H1 (cell line): Measurements from ENCODE around the gene LRPAP1. TPM values are rescaled to one million over a fixed set of nuclear protein-coding genes. Genes with fewer than 3 reads are reported as not detected.

ENCODE experiments used
- CTCF ChIA-PET: fragments of 300-600 bp; sonication (Branson Sonifier 250); formaldehyde crosslinking; loops from one replicate; lab custom pipeline; 2021; ENCODE audit not compliant: partially characterized antibody; lab: Charles Lee
- POLR2A ChIA-PET: fragments of 300-600 bp; sonication (Branson Sonifier 250); formaldehyde crosslinking; loops from one replicate; lab custom pipeline; 2021; ENCODE audit warnings: inconsistent platforms; ENCODE audit not compliant: partially characterized antibody; lab: Charles Lee
- DNase-seq, 2 experiments: peaks; one replicate each; pipeline versions ENCODE4 v3.0.0 to v3.0.0-alpha.2; 2010 to 2022; ENCODE audit warnings: low spot score in 2 of 2, low read depth in 1 of 2, mixed read lengths in 1 of 2
- FAIRE-seq: peaks from 2 replicates; lab custom pipeline; 2011; peaks lifted over from hg19 to GRCh38; lab: Jason Lieb, UNC
- H2AFZ ChIP-seq: 2 replicates; pipeline ENCODE4 v1.8.1; 2012; ENCODE audit warnings: low read length, inconsistent platforms
- H2AK5ac ChIP-seq: 2 replicates; pipeline ENCODE4 v1.6.1; 2013; ENCODE audit warnings: low read depth, low read length
- H2BK120ac ChIP-seq: replicated peaks from 2 replicates; pipeline ENCODE3; 2013; ENCODE audit warnings: low read depth, low read length, inconsistent platforms
- H2BK12ac ChIP-seq: 2 replicates; pipeline ENCODE4 v1.6.1; 2013; ENCODE audit warnings: low read depth, low read length
- H2BK15ac ChIP-seq: 2 replicates; pipeline ENCODE4 v1.6.1; 2013; ENCODE audit warnings: low read length
- H2BK20ac ChIP-seq: 2 replicates; pipeline ENCODE4 v1.6.1; 2013; ENCODE audit warnings: low read length
- H2BK5ac ChIP-seq: 2 replicates; pipeline ENCODE4 v1.6.1; 2013; ENCODE audit warnings: low read depth, low read length
- H3K14ac ChIP-seq: 2 replicates; pipeline ENCODE4 v1.6.1; 2013; ENCODE audit warnings: inconsistent platforms; ENCODE audit not compliant: insufficient read length
- H3K18ac ChIP-seq: 2 replicates; pipeline ENCODE4 v1.6.1; 2013; ENCODE audit warnings: low read length; ENCODE audit errors: extremely low read depth
- H3K23ac ChIP-seq: 2 replicates; pipeline ENCODE4 v1.6.1; 2013; ENCODE audit warnings: inconsistent platforms; ENCODE audit not compliant: insufficient read length
- H3K23me2 ChIP-seq: 2 replicates; pipeline ENCODE4 v1.6.1; 2013; ENCODE audit warnings: low read depth, low read length
- H3K27ac ChIP-seq: 2 replicates; pipeline ENCODE4 v1.6.1; 2011; ENCODE audit warnings: low read depth, low read length, inconsistent platforms
- H3K27me3 ChIP-seq, 4 experiments: replicated peaks in 1 of 4; 1 replicate in 1 of 4; 2 replicates in 3 of 4; pipeline versions ENCODE4 v1.6.1 to v1.8.1; 2011 to 2013; ENCODE audit warnings: low read length in 3 of 4, mild to moderate bottlenecking in 3 of 4, inconsistent platforms in 2 of 4, mixed read lengths in 2 of 4, moderate library complexity in 1 of 4; ENCODE audit not compliant: control insufficient read depth in 3 of 4, insufficient read depth in 3 of 4; ENCODE audit errors: extremely low read depth in 1 of 4
- H3K36me3 ChIP-seq, 4 experiments: 2 replicates each; pipeline versions ENCODE4 v1.6.1 to v1.8.1; 2011 to 2013; ENCODE audit warnings: mild to moderate bottlenecking in 4 of 4, low read length in 3 of 4, moderate library complexity in 2 of 4, control low read depth in 1 of 4, inconsistent platforms in 1 of 4; ENCODE audit not compliant: insufficient read depth in 4 of 4, control insufficient read depth in 2 of 4
- H3K4ac ChIP-seq: replicated peaks from 2 replicates; pipeline ENCODE3; 2013; ENCODE audit warnings: low read length, low read depth, mixed read lengths, inconsistent platforms; ENCODE audit not compliant: insufficient read length
- H3K4me1 ChIP-seq, 4 experiments: replicated peaks in 1 of 4; 1 replicate in 1 of 4; 2 replicates in 3 of 4; pipeline versions ENCODE4 v1.6.1 to v1.8.1; 2011 to 2013; ENCODE audit warnings: low read length in 3 of 4, inconsistent platforms in 2 of 4, mixed read lengths in 1 of 4; ENCODE audit not compliant: insufficient read depth in 4 of 4, control insufficient read depth in 3 of 4
- H3K4me2 ChIP-seq, 2 experiments: 2 replicates each; pipeline versions ENCODE4 v1.6.1 to v1.8.1; 2011 to 2013; ENCODE audit warnings: low read depth in 2 of 2, low read length in 2 of 2, control low read depth in 1 of 2, inconsistent platforms in 1 of 2, mild to moderate bottlenecking in 1 of 2; ENCODE audit not compliant: insufficient read depth in 1 of 2
- H3K4me3 ChIP-seq, 4 experiments: fragments of 200-600, 300-600 bp in 1 of 4; sonication (generic), shearing (Covaris generic), sonication (Bioruptor Twin) in 1 of 4; 2 replicates each; pipeline versions ENCODE4 v1.5.1 to v1.8.1; 2011 to 2016; ENCODE audit warnings: low read length in 4 of 4, low read depth in 3 of 4, control low read depth in 2 of 4, inconsistent platforms in 2 of 4, mild to moderate bottlenecking in 2 of 4, mixed read lengths in 1 of 4, moderate library complexity in 1 of 4; ENCODE audit not compliant: insufficient read depth in 2 of 4; ENCODE audit errors: extremely low read depth in 1 of 4
- H3K56ac ChIP-seq: replicated peaks from 2 replicates; pipeline ENCODE3; 2013; ENCODE audit warnings: low read depth, mild to moderate bottlenecking, mixed read lengths, low read length, inconsistent platforms; ENCODE audit not compliant: insufficient read length
- H3K79me1 ChIP-seq: 2 replicates; pipeline ENCODE4 v1.6.1; 2013; ENCODE audit warnings: low read depth, low read length, control low read depth
- H3K79me2 ChIP-seq, 2 experiments: 2 replicates each; pipeline versions ENCODE4 v1.6.1 to v1.8.1; 2012 to 2013; ENCODE audit warnings: low read length in 2 of 2, mild to moderate bottlenecking in 2 of 2, inconsistent platforms in 1 of 2; ENCODE audit not compliant: insufficient read depth in 2 of 2, control insufficient read depth in 1 of 2
- H3K9ac ChIP-seq, 4 experiments: replicated peaks in 1 of 4; 1 replicate in 1 of 4; 2 replicates in 3 of 4; pipeline versions ENCODE4 v1.6.1 to v1.8.1; 2011 to 2013; ENCODE audit warnings: low read depth in 3 of 4, low read length in 3 of 4, control low read depth in 2 of 4, mild to moderate bottlenecking in 2 of 4, moderate library complexity in 2 of 4, inconsistent platforms in 1 of 4; ENCODE audit errors: extremely low read depth in 1 of 4
- H3K9me3 ChIP-seq, 2 experiments: 2 replicates each; pipeline versions ENCODE4 v1.6.1 to v1.8.1; 2012 to 2013; ENCODE audit warnings: mild to moderate bottlenecking in 2 of 2, moderate library complexity in 2 of 2, control low read depth in 1 of 2, inconsistent platforms in 1 of 2, low read depth in 1 of 2, low read length in 1 of 2, mixed read lengths in 1 of 2; ENCODE audit not compliant: insufficient read depth in 2 of 2
- H4K20me1 ChIP-seq, 2 experiments: replicated peaks in 1 of 2; 2 replicates each; pipeline versions ENCODE3 to v1.8.1; 2011 to 2013; ENCODE audit warnings: inconsistent platforms in 2 of 2, low read length in 2 of 2, mild to moderate bottlenecking in 1 of 2; ENCODE audit not compliant: insufficient read depth in 2 of 2, control insufficient read depth in 1 of 2
- H4K5ac ChIP-seq: 2 replicates; pipeline ENCODE4 v1.6.1; 2013; ENCODE audit warnings: low read length, low read depth, mixed read lengths, inconsistent platforms; ENCODE audit not compliant: insufficient read length
- H4K8ac ChIP-seq: 2 replicates; pipeline ENCODE4 v1.8.0; 2013; ENCODE audit warnings: mild to moderate bottlenecking, moderate library complexity, low read length, inconsistent platforms; ENCODE audit not compliant: insufficient read depth; ENCODE audit errors: extremely low read depth
- H4K91ac ChIP-seq: replicated peaks from 2 replicates; pipeline ENCODE3; 2013; ENCODE audit warnings: low read length, mixed read lengths, inconsistent platforms; ENCODE audit not compliant: insufficient read length
- ASH2L ChIP-seq: fragments of 200-600, 300-600 bp; sonication (generic); IDR thresholded peaks from one replicate; pipeline ENCODE4 v1.7.1; 2017; ENCODE audit warnings: low read length
- BCL11A ChIP-seq, 2 experiments: IDR thresholded peaks; one replicate each; pipeline ENCODE4 v1.6.1; 2011; ENCODE audit warnings: low read depth in 2 of 2, low read length in 2 of 2, mild to moderate bottlenecking in 2 of 2
- CEBPB ChIP-seq: IDR thresholded peaks from 2 replicates; pipeline ENCODE4 v1.6.1; 2012; ENCODE audit warnings: low read depth, low read length
- GTF2F1 ChIP-seq: IDR thresholded peaks from 2 replicates; pipeline ENCODE4 v1.6.1; 2012; ENCODE audit warnings: low read depth, low read length, improper control_type of control experiment, borderline replicate concordance
- MAFK ChIP-seq: IDR thresholded peaks from 2 replicates; pipeline ENCODE4 v1.6.1; 2012; ENCODE audit warnings: low read depth, mild to moderate bottlenecking, improper control_type of control experiment, low read length
- POLR2AphosphoS5 ChIP-seq: IDR thresholded peaks from 2 replicates; pipeline ENCODE4 v1.6.1; 2011; ENCODE audit warnings: low read depth, low read length
- SP4 ChIP-seq: IDR thresholded peaks from 2 replicates; pipeline ENCODE4 v1.6.1; 2012; ENCODE audit warnings: low read length, inconsistent platforms
- SRF ChIP-seq: IDR thresholded peaks from 2 replicates; pipeline ENCODE4 v1.6.1; 2011; ENCODE audit warnings: mild to moderate bottlenecking, low read depth, low read length, moderate library complexity
- TCF12 ChIP-seq: IDR thresholded peaks from 2 replicates; pipeline ENCODE4 v1.6.1; 2011; ENCODE audit warnings: low read depth, mild to moderate bottlenecking, low read length
- WGBS, 2 experiments: shearing (Covaris generic) in 1 of 2; methylation state at CpG; one replicate each; pipeline versions ENCODE4 v1.1.6 to v1.1.7; 2013 to 2015; ENCODE audit warnings: low lambda C conversion rate in 2 of 2, mixed read lengths in 2 of 2, inconsistent platforms in 1 of 2, low coverage in 1 of 2, missing lambda C conversion rate in 1 of 2; ENCODE audit not compliant: insufficient replicate concordance in 2 of 2, insufficient coverage in 1 of 2, insufficient read length in 1 of 2; ENCODE audit errors: extremely low coverage in 1 of 2, missing lambda C conversion rate in 1 of 2; 5-methylcytosine and 5-hydroxymethylcytosine counted together
- polyA plus RNA-seq, 7 experiments: library from polyadenylated mRNA; depleted of rRNA in 3 of 7; stranded (reverse) in 5 of 7; unstranded in 2 of 7; fragments of >200 nt in 5 of 7; fragments of 200-250 nt in 2 of 7; gene quantifications; 1 replicate in 5 of 7; 2 replicates in 1 of 7; 4 replicates in 1 of 7; pipeline versions ENCODE4 v1.2.1 to v1.2.3, GENCODE V29; 2011 to 2013; ENCODE audit warnings: missing spikeins in 2 of 7, mixed read lengths in 2 of 7
- total RNA-seq: library from RNA; stranded (reverse); fragmentation: NEBNext Ultra II Directional; extraction: Animal tissue kit (Norgen Biotek cat#: 25700); gene quantifications from 2 replicates; pipeline ENCODE4 v1.2.1, GENCODE V29; 2021

LRPAP1 gene
- total and polyA plus RNA-seq, 2 of the 8 experiments (the other 6 are each of a cell fraction or from before 2014, with no cell fraction given), result 31.1 to 101 TPM

DNA sequence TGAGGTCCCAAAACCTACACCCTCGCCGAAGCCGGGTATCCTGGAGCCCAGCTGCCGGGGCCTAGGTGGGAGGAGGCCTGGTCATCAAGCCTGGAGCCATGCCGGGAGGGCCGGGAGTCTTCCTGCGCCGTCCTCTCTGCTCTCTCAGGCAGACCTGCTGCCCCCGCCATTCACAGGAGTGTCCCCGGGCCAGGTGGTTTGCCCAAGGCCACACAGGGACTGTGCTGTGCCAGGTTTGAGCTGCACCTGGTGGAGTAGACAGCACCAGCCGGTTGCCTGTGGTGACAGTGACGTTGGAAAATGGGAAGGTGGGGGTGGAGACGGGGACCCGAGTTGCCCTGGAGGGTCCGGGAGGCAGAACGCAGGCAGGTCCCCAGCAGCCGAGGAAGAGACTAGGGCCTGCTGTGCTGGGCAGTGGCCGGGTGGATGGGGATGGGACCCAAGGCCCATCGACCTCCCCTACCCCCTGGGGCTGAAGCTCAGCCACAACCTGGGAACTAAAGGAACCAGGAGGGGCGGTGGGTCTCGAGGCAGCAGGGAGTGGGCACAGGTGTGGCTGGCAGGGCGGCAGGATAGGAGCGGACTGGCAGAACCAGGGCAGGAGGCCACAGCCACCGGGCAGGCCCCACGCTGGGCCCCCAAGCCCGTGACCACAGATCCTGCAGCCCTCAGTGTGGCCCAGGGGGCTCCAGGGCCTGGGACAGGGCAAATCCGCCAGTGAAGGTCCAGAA lies 59.6 kb downstream of the LRPAP1 start:
- no peak overlapping the region for H3K27ac ChIP-seq
- H2BK15ac ChIP-seq, result no peak overlapping the region
- H3K56ac ChIP-seq, result no peak overlapping the region
- H3K4me3 ChIP-seq, result no peak overlapping the region
- CTCF ChIA-PET, result interaction anchor here (0.8 to 3.9 kb wide), 7 partner anchors 8 to 154 kb away, joined by 3 to 41 read pairs (median 3); no protein-coding TSS in a partner anchor
- peak overlapping the region; percentile 35; the same call in 1 of the 2 replicates for H4K8ac ChIP-seq
- H4K5ac ChIP-seq, result no peak overlapping the region
- H3K4me1 ChIP-seq, result peaks cover 0 to 4% (median 1%) of the 10 kb centered on the region in 4 experiments; a peak in 2 of 7 replicates
- peaks cover 6% of the 10 kb centered on the region; the same call in 1 of the 2 replicates for H3K79me1 ChIP-seq
- no peak for DNase-seq
- TF ChIP-seq ASH2L, result no peak
- no peak for TF ChIP-seq GTF2F1
- no peak for TF ChIP-seq BCL11A (IDR thresholded peaks at IDR 0.05; ENCODE audit: low read depth in 2 of 2, low read length in 2 of 2)
- TF ChIP-seq POLR2AphosphoS5, result no peak
- TF ChIP-seq SP4, result no peak
- no peak for TF ChIP-seq CEBPB
- TF ChIP-seq MAFK, result no peak
- no peak for TF ChIP-seq TCF12
- no peak for TF ChIP-seq SRF
- TF ChIP-seq, all 59 proteins: peak for 0
- Histone ChIP-seq H3K23me2 (peaks cover 5% of the 10 kb centered on the region), H2BK120ac (no peak overlapping the region), H3K14ac (no peak overlapping the region), H2BK20ac (no peak overlapping the region), H3K9me3 (peaks cover 0 to 6% of the 10 kb centered on the region in 2 experiments; a peak in 2 of 4 replicates), H3K4ac (no peak overlapping the region), H2BK5ac (no peak overlapping the region), H4K20me1 (peaks cover 0 to 13% of the 10 kb centered on the region in 2 experiments), H4K91ac (no peak overlapping the region), H3K4me2 (no peak overlapping the region), H2AFZ (no peak overlapping the region), H3K9ac (no peak overlapping the region), H3K36me3 (no peaks in the 10 kb centered on the region), H2BK12ac (no peak overlapping the region), H3K79me2 (no peaks in the 10 kb centered on the region), H3K23ac (no peak overlapping the region), H2AK5ac (no peak overlapping the region), H3K27me3 (peaks cover 1 to 52% (median 36%) of the 10 kb centered on the region in 4 experiments; a peak in 6 of 7 replicates), H3K18ac (0 out of 2 replicates have a peak overlapping the region, but pooled peaks have one; percentile 7)
- POLR2A ChIA-PET, result interaction anchor here (1.4 kb wide), 1 partner anchor 12 kb away, joined by 4 read pairs; no protein-coding TSS in a partner anchor
- FAIRE-seq, result no peak
- 89% methylated on average over 16 of the region's 27 CpGs; no CpG with 5 or more reads in 1 of the 2 experiments for WGBS, 2 experiments
